8988T (cell line): ENCODE results near the gene ORAI1.
"Not testable (repeated sequence)": the region's sequence is repeated elsewhere in the genome, so short reads cannot be mapped to it uniquely, and the experiment has no call there.

ENCODE experiments used
- DNase-seq: peaks from one replicate; pipeline ENCODE4 v3.0.0; 2011

The ORAI1 gene

DNA sequence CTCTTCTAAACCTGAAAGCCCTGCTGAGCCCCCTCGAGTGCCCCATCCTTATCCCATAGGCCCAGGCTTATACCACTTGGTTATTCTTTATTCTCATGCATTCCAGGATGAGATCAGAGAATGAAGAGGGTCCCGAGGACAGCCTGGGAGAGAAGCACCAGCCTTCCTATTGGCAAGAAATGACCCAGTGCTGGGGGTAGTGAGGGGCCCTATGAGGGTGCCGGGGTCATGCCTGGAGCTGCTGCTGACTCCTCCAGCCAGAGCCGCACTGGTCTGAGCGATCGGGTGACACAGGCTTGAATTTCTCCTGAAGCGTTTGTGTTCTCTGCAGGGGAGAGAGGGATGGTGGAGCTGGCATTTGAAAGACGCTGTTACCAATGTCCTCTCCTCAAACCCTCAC lies 25.0 kb downstream of the ORAI1 start:
- no peak for DNase-seq

DNA sequence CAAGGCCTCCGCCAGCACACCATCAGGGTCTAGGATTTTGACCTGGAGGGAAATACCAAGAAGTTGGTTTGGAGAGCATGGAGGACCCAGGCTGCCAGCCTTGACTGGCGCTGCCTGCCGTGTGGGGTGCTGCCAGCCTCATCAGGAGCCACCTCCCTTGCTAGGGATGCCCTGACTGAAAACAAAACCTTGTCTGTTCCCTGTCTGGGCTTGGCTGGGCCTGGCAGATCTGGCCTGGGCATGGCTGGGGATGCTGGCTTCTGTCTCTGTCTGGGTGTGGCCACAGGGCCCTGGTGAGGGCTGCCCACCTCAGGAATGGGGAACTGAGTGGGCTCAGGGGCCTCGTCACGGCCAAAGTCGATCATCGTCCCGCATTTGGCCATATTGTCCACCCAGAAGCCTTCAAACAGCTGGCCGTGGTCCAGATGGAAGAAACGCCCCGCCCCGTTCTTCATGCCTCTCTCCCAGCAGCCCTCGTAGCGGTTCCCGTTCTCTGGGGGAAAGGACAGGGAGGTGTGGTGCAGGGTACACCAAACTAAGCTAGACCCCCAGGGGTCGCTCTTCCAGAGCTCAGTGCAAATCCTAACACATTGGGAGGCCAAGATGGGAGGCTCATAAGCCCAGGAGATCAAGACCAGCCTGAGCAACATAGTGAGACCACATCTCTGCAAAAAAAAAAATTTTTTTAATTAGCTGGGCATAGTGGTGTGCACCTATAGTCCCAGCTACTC lies 26.6 kb downstream of the ORAI1 start:
- no peak for DNase-seq

DNA sequence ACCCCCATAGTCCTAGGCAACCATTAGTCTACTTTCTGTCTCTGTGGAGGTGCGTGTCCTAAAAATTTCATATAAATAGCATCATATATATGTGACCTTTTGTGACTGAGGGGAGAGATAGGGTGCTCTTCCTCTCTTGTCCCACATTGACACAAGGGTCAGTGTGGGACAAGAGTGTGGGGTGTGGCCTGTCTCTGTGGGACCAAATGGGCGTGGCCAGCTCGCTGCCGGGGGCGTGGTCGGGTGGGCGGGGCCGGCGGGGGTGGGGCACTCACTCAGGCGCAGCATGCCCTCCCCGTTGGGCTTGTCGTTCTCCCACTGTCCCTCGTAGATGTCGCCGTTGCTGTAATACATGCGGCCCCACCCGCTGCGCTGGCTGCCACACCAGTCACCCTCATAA lies 27.7 kb downstream of the ORAI1 start:
- no peak for DNase-seq

DNA sequence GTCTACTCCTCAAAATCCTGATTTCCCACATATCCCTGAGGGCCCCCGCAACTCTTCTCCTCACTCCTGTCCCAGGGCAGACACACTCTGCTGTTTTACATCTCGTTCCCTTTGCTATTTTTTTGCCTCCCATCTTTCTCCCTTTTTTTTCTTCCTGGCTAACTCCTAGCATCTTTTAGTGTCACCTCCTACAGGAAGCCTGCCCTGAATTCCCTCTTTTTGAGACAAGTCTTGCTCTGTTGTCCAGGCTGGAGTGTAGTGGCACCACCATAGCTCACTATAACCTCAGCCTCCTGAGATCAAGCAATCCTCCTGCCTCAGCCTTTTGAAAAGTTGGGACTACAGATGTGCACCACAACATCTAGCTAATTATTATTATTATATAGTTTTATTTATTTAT lies 29.8 kb downstream of the ORAI1 start:
- no peak for DNase-seq

DNA sequence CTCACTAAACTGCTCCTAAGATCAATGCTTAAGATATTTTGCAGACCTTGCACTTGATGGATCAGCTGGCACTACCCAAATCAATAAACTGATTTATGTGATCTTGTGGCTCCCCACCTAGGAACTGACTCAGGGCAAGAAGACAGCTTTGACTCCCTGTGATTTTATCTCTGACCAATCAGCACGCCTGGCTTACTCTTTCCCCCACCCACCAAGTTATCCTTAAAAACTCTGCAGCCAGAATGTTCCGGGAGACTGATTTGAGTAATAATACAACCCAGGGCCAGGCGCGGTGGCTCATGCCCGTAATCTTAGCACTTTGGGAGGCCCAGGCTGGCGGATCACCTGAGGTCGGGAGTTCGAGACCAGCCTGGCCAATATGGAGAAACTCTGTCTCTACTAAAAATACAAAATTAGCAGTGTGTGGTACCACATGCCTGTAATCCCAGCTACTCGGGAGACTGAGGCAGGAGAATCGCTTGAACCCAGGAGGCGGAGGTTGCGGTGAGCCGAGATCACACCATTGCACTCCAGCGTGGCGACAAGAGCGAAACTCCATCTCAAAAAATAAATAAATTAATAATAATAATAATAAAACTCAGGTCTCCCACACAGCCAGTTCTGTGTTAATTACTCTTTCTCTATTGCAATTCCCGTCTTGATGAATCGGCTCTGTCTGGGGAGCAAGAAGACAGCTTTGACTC lies 31.1 kb downstream of the ORAI1 start:
- DNase-seq = no peak

DNA sequence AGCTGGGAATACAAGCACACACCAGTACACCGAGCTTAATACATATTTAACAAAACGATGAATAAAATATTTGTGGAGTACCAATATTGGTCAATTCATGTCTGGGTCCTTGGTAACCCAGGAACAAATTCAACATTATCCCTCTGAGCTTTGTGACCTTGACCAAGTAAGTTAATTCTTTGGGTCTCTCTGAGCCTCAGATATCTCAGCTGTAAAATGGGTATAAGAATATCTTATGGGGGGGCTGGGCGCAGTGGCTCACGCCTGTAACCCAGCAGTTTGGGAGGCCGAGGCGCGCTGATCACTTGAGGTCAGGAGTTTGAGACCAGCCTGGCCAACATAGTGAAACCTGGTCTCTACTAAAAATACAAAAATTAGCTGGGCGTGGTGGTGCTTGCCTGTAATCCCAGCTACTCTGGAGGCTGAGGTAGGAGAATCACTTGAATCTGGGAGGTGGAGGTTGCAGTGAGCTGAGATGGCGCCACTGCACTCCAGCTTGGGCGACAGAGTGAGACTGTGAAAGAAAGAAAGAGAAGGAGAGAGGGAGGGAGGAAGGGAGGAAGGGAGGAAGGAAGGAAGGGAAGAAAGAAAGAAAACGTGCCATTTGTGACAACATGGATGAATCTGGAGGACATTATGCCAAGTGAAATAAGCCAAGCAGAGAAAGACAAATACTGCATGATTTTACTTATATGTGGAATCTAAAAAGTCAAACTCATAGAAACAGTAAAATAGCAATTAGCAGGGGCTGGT lies 35.2 kb downstream of the ORAI1 start:
- not testable (repeated sequence) for DNase-seq

DNA sequence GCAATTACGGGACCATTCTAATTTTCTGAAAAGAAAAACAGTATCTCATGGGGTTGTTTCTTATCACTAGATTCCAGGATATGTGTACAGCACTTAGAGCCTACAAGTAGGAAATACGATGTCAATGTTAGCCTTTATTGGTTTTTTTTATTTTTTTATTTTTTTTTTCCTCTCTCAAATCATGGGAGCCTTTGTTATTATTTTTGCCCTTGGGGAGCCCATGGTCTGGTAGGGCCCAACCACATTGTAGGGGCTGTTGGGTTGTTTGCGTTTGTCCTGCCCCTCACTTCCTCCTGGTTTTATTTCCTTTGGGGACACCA lies 37.2 kb downstream of the ORAI1 start:
- no peak for DNase-seq

DNA sequence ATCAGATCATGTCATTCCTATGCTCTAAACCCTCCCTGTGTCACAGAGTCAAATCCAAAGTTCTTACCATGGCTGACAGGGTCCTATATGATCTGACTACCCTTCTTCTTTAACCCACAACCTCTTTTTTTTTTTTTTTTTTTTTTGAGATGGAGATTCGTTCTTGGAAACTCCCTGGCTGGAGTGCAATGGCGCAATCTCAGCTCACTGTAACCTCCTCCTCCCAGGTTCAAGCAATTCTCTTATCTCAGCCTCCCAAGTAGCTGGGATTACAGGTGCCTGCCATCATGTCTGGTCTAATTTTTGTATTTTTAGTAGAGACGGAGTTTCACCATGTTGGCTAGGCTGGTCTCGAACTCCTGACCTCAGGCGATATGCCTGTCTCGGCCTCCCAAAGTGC lies 40.5 kb downstream of the ORAI1 start:
- not testable (repeated sequence) for DNase-seq

DNA sequence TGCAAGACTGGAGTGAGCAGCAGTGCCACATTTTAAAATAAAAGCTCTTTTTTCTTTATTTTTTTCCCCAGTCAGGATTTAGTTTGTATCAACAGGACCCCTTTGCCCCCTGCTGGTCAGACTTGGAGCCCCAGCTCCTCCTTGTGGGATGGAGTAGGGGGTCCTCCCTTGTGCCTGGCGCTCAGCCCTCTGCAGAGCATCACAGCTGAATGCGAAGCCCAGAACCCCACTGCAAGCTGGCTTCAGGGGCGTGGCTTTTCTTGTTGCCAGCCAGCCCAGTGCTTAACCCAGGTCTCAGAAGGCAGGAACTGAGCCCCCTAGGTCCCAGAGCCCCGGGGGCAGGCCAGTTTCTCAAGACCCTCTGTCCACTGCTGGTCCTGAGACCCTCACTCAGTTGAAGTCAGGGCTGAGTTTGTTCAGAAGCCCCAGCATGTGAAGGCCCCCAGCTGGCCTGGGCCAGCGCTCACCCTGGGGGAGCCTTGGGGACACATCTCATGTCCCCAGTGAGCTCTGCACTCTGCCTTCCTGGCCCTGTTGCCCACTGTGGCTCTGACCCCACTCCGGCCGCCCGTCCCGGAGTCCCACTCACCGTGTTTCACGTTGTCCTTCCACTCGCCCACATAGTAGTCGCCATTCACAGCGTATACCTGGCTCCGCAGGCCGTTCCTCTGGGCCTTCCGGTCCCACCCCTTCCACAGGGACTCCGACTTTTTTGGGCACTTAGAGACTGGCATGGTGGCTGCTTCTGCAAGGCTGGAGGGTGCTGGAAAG lies 42.6 kb downstream of the ORAI1 start:
- DNase-seq = no peak

DNA sequence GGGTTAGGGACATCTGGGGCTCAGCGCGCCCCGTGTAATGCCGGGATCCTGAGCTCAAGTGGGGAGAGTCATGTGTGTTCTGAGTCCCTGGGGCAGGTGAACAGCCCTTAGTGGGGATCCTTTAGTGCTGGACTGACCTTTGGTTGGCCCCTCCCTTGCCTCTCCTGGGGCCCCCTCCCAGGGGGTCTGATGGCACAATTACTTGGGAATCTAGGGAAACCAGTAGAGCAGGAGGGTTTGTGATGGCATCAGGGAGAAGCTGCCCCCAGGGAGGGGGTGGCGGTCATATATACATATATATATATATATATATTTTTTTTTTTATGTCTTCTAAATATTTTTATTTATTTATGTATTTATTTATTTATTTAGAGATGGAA lies 43.2 kb downstream of the ORAI1 start, which contains the start of gene MORN3:
TSS of gene MORN3 (minus strand) at position 134 of the 380 bp plus-strand sequence. CDS start 171 bp downstream, outside the sequence.
- no peak for DNase-seq

DNA sequence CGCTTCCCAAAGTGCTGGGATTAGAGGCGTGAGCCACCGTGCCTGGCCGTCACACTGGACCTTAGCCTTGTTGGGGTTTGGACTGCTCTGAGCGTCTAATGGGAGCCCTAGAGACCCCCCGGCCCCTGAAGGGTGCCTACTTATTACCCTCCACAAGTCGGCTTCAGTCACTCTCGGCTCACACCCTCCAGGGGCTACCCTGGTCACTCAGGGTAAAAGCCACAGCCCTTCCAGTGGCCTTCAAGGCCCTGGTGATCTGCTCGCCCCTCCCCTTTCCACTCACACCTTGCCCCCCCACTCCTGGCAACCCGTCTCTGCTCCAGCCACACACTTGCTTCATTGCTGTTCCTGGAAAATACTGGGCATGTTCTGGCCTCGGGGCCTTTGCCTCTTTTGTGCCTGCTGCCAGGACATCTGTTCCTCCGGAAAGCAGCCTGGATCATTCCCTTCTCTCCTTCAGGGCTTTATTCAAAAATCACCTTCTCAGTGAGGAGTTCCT lies 46.7 kb downstream of the ORAI1 start:
- no peak for DNase-seq

DNA sequence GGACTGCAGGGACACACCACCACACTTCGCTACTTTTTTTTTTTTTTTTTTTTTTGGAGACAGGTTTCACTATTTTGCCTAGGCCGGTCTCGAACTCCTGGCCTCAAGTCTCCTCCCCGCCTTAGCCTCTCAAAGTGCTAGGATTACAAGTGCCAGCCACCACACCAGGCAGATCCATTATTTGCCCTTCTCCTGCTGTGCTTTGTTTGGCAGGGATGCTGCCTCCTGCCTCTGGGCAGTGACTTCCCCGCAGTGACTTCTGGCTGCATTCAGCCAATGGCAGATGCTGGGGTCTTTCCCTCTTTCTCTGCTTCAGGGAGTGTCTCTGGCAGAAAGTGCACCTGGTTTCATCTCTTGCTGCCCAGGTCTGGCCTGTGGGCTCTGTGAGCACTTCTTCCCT lies 49.9 kb downstream of the ORAI1 start:
- no peak for DNase-seq

DNA sequence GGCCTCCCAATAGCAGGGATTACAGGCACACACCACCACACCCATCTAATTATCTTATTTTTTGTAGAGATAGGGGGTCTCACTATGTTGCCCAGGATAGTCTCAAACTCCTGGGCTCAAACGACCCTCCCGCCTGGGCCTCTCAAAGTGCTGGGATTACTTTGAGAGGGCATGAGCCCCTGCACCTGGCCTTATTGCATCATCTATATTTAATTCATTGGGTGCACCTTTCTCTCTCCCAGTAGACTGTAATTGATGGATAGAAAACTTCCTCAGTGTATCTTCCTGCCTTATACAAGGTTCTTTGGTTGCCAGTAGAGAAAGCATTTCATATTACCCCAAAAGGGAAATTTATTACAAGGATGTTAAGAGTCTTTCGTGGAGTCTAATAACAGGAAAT lies 52.0 kb downstream of the ORAI1 start:
- no peak for DNase-seq

DNA sequence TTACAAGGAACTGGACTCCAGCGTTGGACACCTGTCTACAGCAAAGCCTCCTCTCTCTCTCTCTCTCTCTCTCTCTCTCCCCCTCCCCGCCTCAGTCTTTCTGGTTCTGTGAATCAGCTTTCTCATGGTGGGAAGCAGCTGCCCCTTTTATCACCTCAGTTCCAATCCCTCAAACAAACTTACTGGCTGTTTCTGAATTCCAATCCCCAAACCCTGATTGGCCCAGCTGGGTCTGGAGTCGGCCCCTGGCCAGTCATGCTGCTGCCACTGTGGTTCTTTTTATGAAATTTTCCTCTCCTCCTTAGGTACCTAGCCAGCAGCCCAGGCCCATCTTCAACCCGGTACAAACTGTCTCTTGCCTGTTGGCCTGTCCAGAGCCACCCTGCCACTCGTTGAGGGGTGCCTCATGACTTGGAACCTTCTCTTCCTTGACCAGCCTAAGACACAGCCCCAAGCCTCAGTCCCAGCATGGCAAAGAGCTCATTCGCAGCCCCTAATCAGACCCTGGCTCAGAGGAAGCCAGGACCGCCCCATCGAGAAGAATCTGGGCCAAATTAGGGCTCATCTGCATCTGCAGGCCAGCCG lies 52.5 kb downstream of the ORAI1 start:
- DNase-seq = no peak

DNA sequence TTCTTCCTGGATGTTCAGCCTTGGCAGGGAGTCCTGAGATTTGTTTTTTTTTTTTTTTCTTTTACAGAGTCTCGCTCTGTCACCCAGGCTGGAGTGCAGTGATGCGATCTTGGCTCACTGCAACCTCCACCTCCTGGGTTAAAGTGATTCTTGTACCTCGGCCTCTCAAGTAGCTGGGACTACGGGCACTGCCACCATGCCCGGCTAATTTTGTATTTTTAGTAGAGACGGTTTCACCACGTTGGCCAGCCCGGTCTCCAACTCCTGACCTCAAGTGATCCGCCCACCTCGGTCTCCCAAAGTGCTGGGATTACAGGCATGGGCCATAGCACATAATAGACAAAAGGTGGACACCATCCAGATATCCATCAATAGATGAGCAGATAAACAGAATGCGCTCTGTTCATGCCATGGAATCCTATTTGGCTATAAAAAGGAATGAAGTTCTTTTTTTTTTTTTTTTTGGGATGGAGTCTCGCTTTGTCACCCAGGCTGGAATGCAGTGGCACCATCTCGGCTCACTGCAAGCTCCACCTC lies 53.4 kb downstream of the ORAI1 start:
- not testable (repeated sequence) for DNase-seq

DNA sequence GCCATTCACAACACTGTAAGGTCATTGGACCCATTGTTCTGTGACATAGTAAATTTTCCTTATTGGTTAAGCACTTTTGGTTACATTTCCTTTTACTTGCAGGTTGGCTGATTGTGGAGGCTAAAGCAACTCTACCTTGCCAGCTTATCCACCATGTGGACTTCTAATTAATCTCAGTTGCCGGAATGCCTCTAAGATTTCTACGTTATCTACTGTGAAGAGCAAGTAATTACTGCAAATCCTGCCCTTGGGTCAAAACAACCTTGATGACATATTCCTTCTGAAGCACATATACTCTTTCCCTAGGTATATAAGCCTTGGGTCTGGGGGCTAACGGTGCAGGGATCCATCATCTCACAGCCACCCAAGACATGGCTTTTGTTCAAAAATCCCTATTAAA lies 62.6 kb downstream of the ORAI1 start:
- DNase-seq = no peak

DNA sequence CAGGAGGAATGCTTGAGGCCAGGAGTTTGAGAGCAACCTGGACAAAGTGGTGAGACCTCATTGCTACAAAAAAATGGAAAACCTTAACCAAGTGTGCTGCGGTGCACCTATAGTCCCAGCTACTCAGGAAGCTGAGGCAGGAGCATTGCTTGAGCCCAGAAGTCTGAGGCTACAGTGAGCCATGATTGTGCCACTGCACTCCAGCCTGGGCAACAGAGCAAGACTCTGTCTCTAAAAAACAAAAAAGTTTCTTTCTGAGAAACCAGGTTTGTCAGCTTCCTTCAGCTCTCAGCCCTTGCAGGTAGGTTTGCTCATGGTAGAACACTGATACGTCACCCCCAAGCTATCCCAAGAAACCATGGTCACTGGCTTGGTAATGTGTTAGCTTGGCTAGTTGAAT lies 63.1 kb downstream of the ORAI1 start:
- DNase-seq = no peak
